ENCODE results near the gene LEO1.

LEO1 gene

DNA sequence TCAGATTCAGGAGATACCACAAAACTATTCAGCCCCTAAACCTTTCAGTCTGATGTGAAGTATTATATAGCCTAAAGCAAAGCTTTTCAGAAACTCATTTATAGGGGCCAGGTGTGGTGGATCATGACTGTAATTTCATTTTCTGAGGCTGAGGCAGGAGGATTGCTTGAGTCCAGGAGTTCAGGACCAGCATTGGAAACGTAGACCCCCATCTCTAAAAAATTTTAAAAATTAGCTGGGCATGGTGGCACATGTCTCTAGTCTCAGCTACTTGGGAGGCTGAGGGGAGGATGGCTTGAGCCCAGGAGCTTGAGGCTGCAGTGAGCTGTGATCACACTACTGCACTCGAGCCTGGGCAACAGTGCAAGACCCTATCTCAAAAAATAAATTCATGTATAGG is 82.1 kb downstream of the LEO1 start:
- Histone ChIP-seq H4K20me1 (ENCODE audit: low read depth, low read length) (no peaks in the 10 kb centered on the region), H3K36me3 (ENCODE audit: low read length) (0 out of 2 replicates have a peak, but pooled peaks cover 4% of the 10 kb centered on the region), H3K27me3 (ENCODE audit: low read length) (no peaks in the 10 kb centered on the region), H3K27ac (ENCODE audit: low read depth, low read length) (no peak overlapping the region), H2AFZ (ENCODE audit: low read depth, low read length, severe bottlenecking) (no peak overlapping the region), H3K79me2 (ENCODE audit: insufficient read depth, low read length) (no peaks in the 10 kb centered on the region), H3K4me2 (ENCODE audit: low read depth, low read length, poor library complexity, severe bottlenecking) (no peak overlapping the region), H3K9ac (ENCODE audit: low read length) (no peak overlapping the region), H3F3A (ENCODE audit: insufficient read depth) (no peaks in the 10 kb centered on the region), H3K9me3 (ENCODE audit: insufficient read depth, low read length) (no peaks in the 10 kb centered on the region), H3K4me3 (ENCODE audit: insufficient read depth, low read length, poor library complexity, severe bottlenecking) (no peak overlapping the region), H3K9me2 (replicated peaks; ENCODE audit: insufficient read depth, low read length) (no peaks in the 10 kb centered on the region)
- TF ChIP-seq EZH2phosphoT487 (conservative IDR thresholded peaks at IDR 0.05; ENCODE audit: low read length): no peak
- TF ChIP-seq, protein P1, sequence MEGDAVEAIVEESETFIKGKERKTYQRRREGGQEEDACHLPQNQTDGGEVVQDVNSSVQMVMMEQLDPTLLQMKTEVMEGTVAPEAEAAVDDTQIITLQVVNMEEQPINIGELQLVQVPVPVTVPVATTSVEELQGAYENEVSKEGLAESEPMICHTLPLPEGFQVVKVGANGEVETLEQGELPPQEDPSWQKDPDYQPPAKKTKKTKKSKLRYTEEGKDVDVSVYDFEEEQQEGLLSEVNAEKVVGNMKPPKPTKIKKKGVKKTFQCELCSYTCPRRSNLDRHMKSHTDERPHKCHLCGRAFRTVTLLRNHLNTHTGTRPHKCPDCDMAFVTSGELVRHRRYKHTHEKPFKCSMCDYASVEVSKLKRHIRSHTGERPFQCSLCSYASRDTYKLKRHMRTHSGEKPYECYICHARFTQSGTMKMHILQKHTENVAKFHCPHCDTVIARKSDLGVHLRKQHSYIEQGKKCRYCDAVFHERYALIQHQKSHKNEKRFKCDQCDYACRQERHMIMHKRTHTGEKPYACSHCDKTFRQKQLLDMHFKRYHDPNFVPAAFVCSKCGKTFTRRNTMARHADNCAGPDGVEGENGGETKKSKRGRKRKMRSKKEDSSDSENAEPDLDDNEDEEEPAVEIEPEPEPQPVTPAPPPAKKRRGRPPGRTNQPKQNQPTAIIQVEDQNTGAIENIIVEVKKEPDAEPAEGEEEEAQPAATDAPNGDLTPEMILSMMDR (IDR thresholded peaks at IDR 0.05; ENCODE audit: insufficient read depth, low read length, poor library complexity, severe bottlenecking): no peak

DNA sequence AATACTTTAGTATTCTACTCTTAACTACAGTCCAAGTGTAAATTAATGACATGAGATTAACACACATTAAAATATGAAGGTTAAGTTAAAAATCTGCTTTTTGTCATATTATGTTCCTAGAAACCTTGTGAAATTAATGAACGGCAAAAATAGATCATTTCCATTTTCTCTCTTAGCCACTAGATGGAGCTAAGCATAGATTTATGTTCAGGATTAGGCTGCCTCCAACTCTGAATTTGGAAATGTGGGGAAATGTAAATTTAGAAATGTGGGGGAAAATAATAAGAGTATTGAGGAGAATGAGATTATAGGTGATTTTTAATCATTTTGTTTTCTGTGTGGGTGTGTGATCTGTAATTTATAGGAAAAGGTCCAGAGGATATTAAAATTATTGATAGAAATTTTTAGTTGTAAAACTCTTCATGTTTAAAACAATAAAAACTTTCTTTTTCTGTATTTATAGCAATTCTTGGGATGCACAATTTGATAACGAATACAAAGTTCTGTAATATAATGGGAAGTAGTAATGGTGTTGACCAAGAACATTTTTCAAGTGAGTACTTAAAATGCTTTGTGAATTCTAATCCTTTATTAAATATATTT is 82.9 kb downstream of the LEO1 start:
- Histone ChIP-seq H2AFZ (ENCODE audit: low read depth, low read length, severe bottlenecking) (no peak overlapping the region), H3F3A (ENCODE audit: insufficient read depth) (no peaks in the 10 kb centered on the region), H3K9me2 (replicated peaks; ENCODE audit: insufficient read depth, low read length) (no peaks in the 10 kb centered on the region), H3K4me2 (ENCODE audit: low read depth, low read length, poor library complexity, severe bottlenecking) (no peak overlapping the region), H3K36me3 (ENCODE audit: low read length) (0 out of 2 replicates have a peak, but pooled peaks cover 4% of the 10 kb centered on the region), H3K4me3 (ENCODE audit: insufficient read depth, low read length, poor library complexity, severe bottlenecking) (no peak overlapping the region), H3K9ac (ENCODE audit: low read length) (no peak overlapping the region), H3K27me3 (ENCODE audit: low read length) (no peaks in the 10 kb centered on the region), H3K79me2 (ENCODE audit: insufficient read depth, low read length) (no peaks in the 10 kb centered on the region), H3K27ac (ENCODE audit: low read depth, low read length) (no peak overlapping the region), H4K20me1 (ENCODE audit: low read depth, low read length) (no peaks in the 10 kb centered on the region), H3K9me3 (ENCODE audit: insufficient read depth, low read length) (no peaks in the 10 kb centered on the region)
- TF ChIP-seq EZH2phosphoT487 (conservative IDR thresholded peaks at IDR 0.05; ENCODE audit: low read length): no peak
- TF ChIP-seq, protein P1 (IDR thresholded peaks at IDR 0.05; ENCODE audit: insufficient read depth, low read length, poor library complexity, severe bottlenecking): peak; percentile 75

Data from SU-DHL-6 (cell line).